ENCODE measurements around the gene TUBG1. TPM values are rescaled to one million over a fixed set of nuclear protein-coding genes. Genes with fewer than 3 reads are reported as not detected.

Gene TUBG1
- total RNA-seq, 4 donors from 2014 or later = 54.7 to 125 (median 91.7) TPM

- Histone ChIP-seq H3K9me3 (no peaks in the 10 kb centered on the region), H3K27me3 (no peaks in the 10 kb centered on the region), H3K27ac (peak overlapping the region; percentile 91 to 97 (median 94)), H3K36me3 (peaks cover 0 to 44% of the 10 kb centered on the region in 2 donors), H3K4me1 (peaks cover 32 to 37% of the 10 kb centered on the region in 2 donors), H3K4me3 (no peak overlapping the region)
- in situ Hi-C loops (cut with MboI; ENCODE audit: low sequenced_read_pairs in 4 of 4) (no loop called here), intact Hi-C loops (cut with DNase I; ENCODE audit: low total_unique reads) (no loop called here)
- no peak for ATAC-seq
- DNase-seq = no peak
- TF ChIP-seq POLR2A (IDR thresholded peaks at IDR 0.05) = no peak
- TF ChIP-seq CTCF (IDR thresholded peaks at IDR 0.05 in 4 of 5, conservative IDR thresholded peaks at IDR 0.05 in 1 of 5) = no peak
Measured at GRCh38 chr17:42565523-42566214, 43.8 kb upstream of the TUBG1 start.

GRCh38 chr17:42566215-42566882 lies 43.1 kb upstream of the TUBG1 start:
- H3K27me3 ChIP-seq = no peaks in the 10 kb centered on the region
- intact Hi-C loops (cut with DNase I; ENCODE audit: low total_unique reads) = no loop called here
- TF ChIP-seq POLR2A (IDR thresholded peaks at IDR 0.05) (no peak), CTCF (IDR thresholded peaks at IDR 0.05 in 4 of 5, conservative IDR thresholded peaks at IDR 0.05 in 1 of 5) (no peak)
- H3K9me3 ChIP-seq = no peaks in the 10 kb centered on the region
- H3K27ac ChIP-seq = peak overlapping the region; percentile 91 to 97 (median 94)
- no peak for DNase-seq
- in situ Hi-C loops (cut with MboI; ENCODE audit: low sequenced_read_pairs in 4 of 4) = no loop called here
- peaks cover 30 to 37% of the 10 kb centered on the region in 2 donors for H3K4me1 ChIP-seq
- H3K4me3 ChIP-seq = peak overlapping the region; percentile 84 to 92 (median 86)
- peaks cover 0 to 51% of the 10 kb centered on the region in 2 donors for H3K36me3 ChIP-seq
- no peak for ATAC-seq

GRCh38 chr17:42566883-42567573 lies 42.5 kb upstream of the TUBG1 start, which contains the start of gene MLX:
MLX (plus strand) TSS chr17:42567100; CDS start chr17:42567125, 25 bp downstream.
- intact Hi-C loops (cut with DNase I; ENCODE audit: low total_unique reads) (loop anchor here (1.0 kb wide), 1 partner anchor 10 kb away; the partner anchor contains the start of gene PSMC3IP), in situ Hi-C loops (cut with MboI; ENCODE audit: low sequenced_read_pairs in 4 of 4) (no loop called here)
- no peaks in the 10 kb centered on the region for H3K27me3 ChIP-seq
- peak within 1 kb of the TSS; percentile 91 to 97 (median 94) for H3K27ac ChIP-seq
- H3K36me3 ChIP-seq = peaks cover 0 to 58% of the 10 kb centered on the region in 2 donors
- H3K4me1 ChIP-seq = peaks cover 27 to 37% of the 10 kb centered on the region in 2 donors
- peak within 1 kb of the TSS; percentile 84 to 92 (median 86) for H3K4me3 ChIP-seq
- DNase-seq (peak; percentile 91 to 94), ATAC-seq (peak; percentile 77 to 79)
- TF ChIP-seq POLR2A (IDR thresholded peaks at IDR 0.05) (peak; percentile 34 to 71), CTCF (IDR thresholded peaks at IDR 0.05 in 4 of 5, conservative IDR thresholded peaks at IDR 0.05 in 1 of 5) (no peak)
- no peaks in the 10 kb centered on the region for H3K9me3 ChIP-seq

GRCh38 chr17:42568341-42569111 lies 41.0 kb upstream of the TUBG1 start:
- no peak for TF ChIP-seq POLR2A (IDR thresholded peaks at IDR 0.05)
- TF ChIP-seq CTCF (IDR thresholded peaks at IDR 0.05 in 4 of 5, conservative IDR thresholded peaks at IDR 0.05 in 1 of 5) = no peak
- no peaks in the 10 kb centered on the region for H3K9me3 ChIP-seq
- intact Hi-C loops (cut with DNase I; ENCODE audit: low total_unique reads) (no loop called here), in situ Hi-C loops (cut with MboI; ENCODE audit: low sequenced_read_pairs in 4 of 4) (no loop called here)
- peak overlapping the region; percentile 91 to 97 (median 94) for H3K27ac ChIP-seq
- no peak overlapping the region for H3K4me3 ChIP-seq
- ATAC-seq (no peak), DNase-seq (no peak)
- no peaks in the 10 kb centered on the region for H3K27me3 ChIP-seq
- H3K4me1 ChIP-seq = peaks cover 18 to 28% of the 10 kb centered on the region in 2 donors
- H3K36me3 ChIP-seq = peaks cover 2 to 73% of the 10 kb centered on the region in 2 donors
